CD4-positive, alpha-beta T cell (primary cell): ENCODE measurements around the gene KIF21B. TPM values are rescaled to one million over a fixed set of nuclear protein-coding genes. Genes with fewer than 3 reads are reported as not detected.
A peak's percentile ranks its signal among the peaks of the same experiment; 100 is the strongest.

Experiments
- ATAC-seq: fragments of 200-7000 bp; cut with Tn5 transposase; one replicate; pipeline ENCODE4 v1.10.0; 2022; ENCODE audit warnings: mild to moderate bottlenecking; ENCODE audit not compliant: poor library complexity
- CTCF ChIA-PET: fragments of 350-600 bp; sonication (Branson Sonifier 250); formaldehyde crosslinking; loops from one replicate; lab custom pipeline; 2021; ENCODE audit warnings: antibody characterized with exemption, inconsistent platforms; lab: Charles Lee
- POLR2A ChIA-PET: fragments of 350-600 bp; sonication (Branson Sonifier 250); formaldehyde crosslinking; loops from one replicate; lab custom pipeline; 2021; ENCODE audit warnings: antibody characterized with exemption, inconsistent platforms; lab: Charles Lee
- DNase-seq, 14 experiments: peaks; one replicate each; pipeline ENCODE4 v3.0.0-alpha.2; 2013 to 2020; ENCODE audit warnings: mixed read lengths in 2 of 14
- H3K27ac ChIP-seq, 2 donors: one replicate each; pipeline versions ENCODE4 v1.5.1 to v1.7.0; 2013; ENCODE audit warnings: low read length in 2 of 2, low read depth in 1 of 2, mild to moderate bottlenecking in 1 of 2
- H3K27me3 ChIP-seq, 2 experiments: 1 replicate in 1 of 2; 2 replicates in 1 of 2; pipeline versions ENCODE4 v1.6.1 to v1.7.0; 2013; ENCODE audit warnings: low read length in 2 of 2, control low read depth in 1 of 2, mild to moderate bottlenecking in 1 of 2, moderate library complexity in 1 of 2; ENCODE audit not compliant: insufficient read depth in 2 of 2, control insufficient read depth in 1 of 2
- H3K36me3 ChIP-seq: one replicate; pipeline ENCODE4 v1.6.1; 2013; ENCODE audit warnings: low read length, control low read depth; ENCODE audit not compliant: insufficient read depth
- H3K4me1 ChIP-seq: one replicate; pipeline ENCODE4 v1.6.1; 2013; ENCODE audit warnings: low read length, control low read depth; ENCODE audit not compliant: insufficient read depth
- H3K4me3 ChIP-seq: one replicate; pipeline ENCODE4 v1.5.1; 2013; ENCODE audit warnings: mild to moderate bottlenecking, low read length, moderate library complexity
- H3K9me3 ChIP-seq, 2 experiments: 1 replicate in 1 of 2; 2 replicates in 1 of 2; pipeline versions ENCODE4 v1.6.1 to v1.7.0; 2013; ENCODE audit warnings: low read length in 2 of 2, mild to moderate bottlenecking in 2 of 2, control low read depth in 1 of 2, moderate library complexity in 1 of 2; ENCODE audit not compliant: control insufficient read depth in 1 of 2, insufficient read depth in 1 of 2
- H3K27ac Mint-ChIP-seq: one replicate; pipeline ENCODE4 v1.8.0; 2020; ENCODE audit warnings: mixed read lengths
- H3K27me3 Mint-ChIP-seq: one replicate; pipeline ENCODE4 v1.8.0; 2021; ENCODE audit warnings: mixed read lengths
- H3K36me3 Mint-ChIP-seq: one replicate; pipeline ENCODE4 v1.8.0; 2021; ENCODE audit warnings: low read depth, mixed read lengths
- H3K4me1 Mint-ChIP-seq: one replicate; pipeline ENCODE4 v1.8.0; 2021; ENCODE audit warnings: low read depth, mixed read lengths
- H3K4me3 Mint-ChIP-seq: one replicate; pipeline ENCODE4 v1.8.0; 2020; ENCODE audit warnings: mild to moderate bottlenecking, mixed read lengths
- H3K9me3 Mint-ChIP-seq: one replicate; pipeline ENCODE4 v1.8.0; 2020; ENCODE audit warnings: mixed read lengths
- CTCF ChIP-seq: fragments of 200-600 bp; IDR thresholded peaks from one replicate; pipeline ENCODE4 v1.8.0; 2022; ENCODE audit warnings: antibody characterized with exemption, mild to moderate bottlenecking
- intact Hi-C, 2 experiments: fragments of 100-400 bp; cut with DNase I in 1 of 2; cut with micrococcal nuclease in 1 of 2; formaldehyde crosslinking; loops; one replicate each; pipeline versions ENCODE4 v1.15.1 to v1.9.0; 2023 to 2025; cut with DNase I, micrococcal nuclease
- total RNA-seq, 174 experiments: library from RNA in 2 of 174; stranded (reverse) in 2 of 174; gene quantifications; one replicate each; pipeline ENCODE4 v1.2.3 and lab custom pipeline; 2021 to 2026

Gene KIF21B
- total RNA-seq, 2 experiments from 2014 or later, result 64.5 to 65.4 TPM

GRCh38 chr1:201002510-201002909 lies 21.0 kb downstream of the KIF21B start:
- TF ChIP-seq CTCF, result no peak
- Histone ChIP-seq H3K4me1 (peaks cover 4% of the 10 kb centered on the region), H3K27ac (no peak overlapping the region), H3K4me3 (no peak overlapping the region), H3K36me3 (peaks cover 85% of the 10 kb centered on the region), H3K27me3 (no peaks in the 10 kb centered on the region), H3K9me3 (no peaks in the 10 kb centered on the region)
- Mint-ChIP-seq H3K9me3 (no peaks in the 10 kb centered on the region), H3K4me3 (no peak overlapping the region), H3K36me3 (peaks cover 32% of the 10 kb centered on the region), H3K27ac (peak overlapping the region; percentile 58), H3K27me3 (no peaks in the 10 kb centered on the region), H3K4me1 (no peaks in the 10 kb centered on the region)
- intact Hi-C loops, result no loop called here
- ATAC-seq (no peak), DNase-seq (no peak)
- ChIA-PET POLR2A (no interaction called here), CTCF (no interaction called here)

- TF ChIP-seq CTCF, result no peak
- DNase-seq, result no peak
- H3K4me3 ChIP-seq, result no peak overlapping the region
- Mint-ChIP-seq H3K36me3 (peaks cover 38% of the 10 kb centered on the region), H3K27ac (peak overlapping the region; percentile 58), H3K4me1 (no peaks in the 10 kb centered on the region), H3K27me3 (no peaks in the 10 kb centered on the region), H3K9me3 (no peaks in the 10 kb centered on the region), H3K4me3 (no peak overlapping the region)
- ChIA-PET CTCF (no interaction called here), POLR2A (no interaction called here)
- no peaks in the 10 kb centered on the region for H3K9me3 ChIP-seq
- no peaks in the 10 kb centered on the region for H3K4me1 ChIP-seq
- no peak overlapping the region for H3K27ac ChIP-seq
- no peaks in the 10 kb centered on the region for H3K27me3 ChIP-seq
- peaks cover 91% of the 10 kb centered on the region for H3K36me3 ChIP-seq
- ATAC-seq, result no peak
- intact Hi-C loops, result no loop called here
Observed at GRCh38 chr1:201001962-201002361, 21.6 kb downstream of the KIF21B start.

- ChIA-PET CTCF (no interaction called here), POLR2A (no interaction called here)
- no peak for TF ChIP-seq CTCF
- H3K4me3 Mint-ChIP-seq, result no peak overlapping the region
- Histone ChIP-seq H3K9me3 (no peaks in the 10 kb centered on the region), H3K4me1 (no peaks in the 10 kb centered on the region), H3K27me3 (no peaks in the 10 kb centered on the region), H3K27ac (no peak overlapping the region), H3K36me3 (peaks cover 94% of the 10 kb centered on the region), H3K4me3 (no peak overlapping the region)
- H3K27me3 Mint-ChIP-seq, result no peaks in the 10 kb centered on the region
- DNase-seq (no peak), ATAC-seq (no peak)
- H3K4me1 Mint-ChIP-seq, result no peaks in the 10 kb centered on the region
- H3K27ac Mint-ChIP-seq, result no peak overlapping the region
- no peaks in the 10 kb centered on the region for H3K9me3 Mint-ChIP-seq
- peaks cover 54% of the 10 kb centered on the region for H3K36me3 Mint-ChIP-seq
- intact Hi-C loops, result no loop called here
Observed at GRCh38 chr1:201000391-201000790, 23.1 kb downstream of the KIF21B start.
